LHCN-M2 (cell line): Measurements from ENCODE around the gene VTA1. TPM values are rescaled to one million over a fixed set of nuclear protein-coding genes. Genes with fewer than 3 reads are reported as not detected.

Experiments
- DNase-seq: peaks from one replicate; pipeline ENCODE4 v3.0.0-alpha.2; 2012; ENCODE audit warnings: low read depth
- total RNA-seq: library from RNA; depleted of rRNA; stranded (reverse); fragments of >200 nt; gene quantifications from 2 replicates; pipeline ENCODE4 v1.2.3, GENCODE V29; 2014; rRNA removed

VTA1 gene
- total RNA-seq, 1 experiment from 2014 or later: 82.8 TPM

- no peak for DNase-seq
These were observed 118.4 kb downstream of the VTA1 start for GRCh38 chr6:142265476-142265875.

DNA sequence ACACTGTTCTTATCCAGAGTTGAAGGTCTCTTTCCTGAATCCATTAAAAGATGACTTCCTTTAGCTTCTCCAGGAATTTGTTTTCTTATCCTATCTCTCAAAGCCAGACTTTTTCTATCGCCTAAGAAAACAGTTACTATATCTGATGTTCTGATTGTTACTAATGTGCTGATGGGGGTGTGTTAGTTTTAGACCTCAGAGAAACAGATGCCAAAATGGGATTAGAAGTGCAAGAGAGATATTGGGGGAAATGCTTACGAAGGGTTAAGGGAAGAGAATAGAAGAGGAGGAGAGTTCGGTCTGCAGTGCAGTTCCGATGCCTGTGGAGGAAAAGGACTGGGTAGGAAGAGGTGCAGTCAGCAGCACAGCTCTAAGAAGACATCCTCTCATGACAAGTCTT is 119.0 kb downstream of the VTA1 start:
- DNase-seq: no peak

- DNase-seq: no peak
These were observed 124.4 kb downstream of the VTA1 start for GRCh38 chr6:142271476-142271875.

Other genes starting within 250 kb of the VTA1 start
- not detected in 2 replicates for gene GJE1, start 14.3 kb upstream of the VTA1 start, total RNA-seq
- gene NMBR, start 141 bp upstream of the VTA1 start, total RNA-seq: not detected in 2 replicates
- 1.0 and 1.8 TPM in 2 replicates for gene ADGRG6, start 154.7 kb downstream of the VTA1 start, total RNA-seq